Measurements from ENCODE around the gene MRPL34.

Gene MRPL34

DNA sequence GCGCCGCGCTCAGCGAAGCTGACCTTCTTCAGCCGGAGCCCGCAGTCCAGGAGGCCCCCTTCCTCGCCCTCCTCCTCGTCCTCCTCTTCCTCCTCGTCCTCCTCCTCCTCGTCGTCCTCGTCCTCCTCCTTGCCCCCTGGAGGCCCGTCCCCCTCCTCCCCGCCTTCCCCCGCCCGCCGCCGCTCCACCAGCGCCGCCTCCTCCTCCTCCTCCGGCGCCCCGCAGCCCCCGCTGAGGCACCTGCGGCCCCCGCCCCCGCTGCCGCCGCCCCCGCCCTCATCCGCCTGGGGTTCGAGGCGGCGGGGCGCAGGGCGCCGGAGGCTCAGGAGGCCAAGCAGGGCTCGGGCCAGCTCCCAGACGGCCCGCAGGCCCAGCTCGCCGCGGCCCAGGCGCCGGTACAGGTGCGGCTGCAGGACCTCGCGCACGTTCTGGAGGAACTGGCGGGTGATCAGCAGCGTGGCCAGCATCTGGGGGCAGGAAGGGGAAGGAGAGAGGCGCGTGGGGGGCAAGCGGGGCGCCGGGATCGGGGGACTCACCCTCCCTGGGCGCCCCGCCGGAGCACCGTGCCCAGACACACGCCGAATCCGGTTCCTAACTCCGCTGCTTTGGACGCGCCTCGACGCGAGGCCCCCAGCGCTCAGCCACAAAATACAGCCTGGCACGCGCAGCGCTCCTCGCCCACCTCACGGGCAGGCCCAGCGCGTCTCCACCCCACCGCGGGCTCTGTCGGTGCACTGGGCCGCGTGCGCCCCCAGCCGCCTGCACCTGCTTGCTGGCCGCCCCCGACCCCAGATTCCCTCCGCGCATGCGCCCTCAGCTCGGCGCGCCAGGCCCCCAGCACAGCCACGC is 23.1 kb downstream of the MRPL34 start:
- peak overlapping the region; percentile 36 for H3K4me3 ChIP-seq (ENCODE audit: low read length)
- no peaks in the 10 kb centered on the region for H3K36me3 ChIP-seq (ENCODE audit: control insufficient read depth, insufficient read depth, low read length)
- H3K9ac ChIP-seq (ENCODE audit: low read length), result no peak overlapping the region
- peaks cover 10% of the 10 kb centered on the region for H3K27me3 ChIP-seq (ENCODE audit: control insufficient read depth, insufficient read depth, low read length)
- H3K27ac ChIP-seq (ENCODE audit: low read depth, low read length), result no peak overlapping the region
- H3K4me1 ChIP-seq (ENCODE audit: control insufficient read depth, insufficient read depth, low read length), result peaks cover 3% of the 10 kb centered on the region

GRCh38 chr19:17329366-17330261 is 23.9 kb downstream of the MRPL34 start:
- H3K36me3 ChIP-seq (ENCODE audit: control insufficient read depth, insufficient read depth, low read length), result no peaks in the 10 kb centered on the region
- peaks cover 10% of the 10 kb centered on the region for H3K27me3 ChIP-seq (ENCODE audit: control insufficient read depth, insufficient read depth, low read length)
- H3K4me1 ChIP-seq (ENCODE audit: control insufficient read depth, insufficient read depth, low read length), result peaks cover 3% of the 10 kb centered on the region
- no peak overlapping the region for H3K9ac ChIP-seq (ENCODE audit: low read length)
- no peak overlapping the region for H3K27ac ChIP-seq (ENCODE audit: low read depth, low read length)
- H3K4me3 ChIP-seq (ENCODE audit: low read length), result no peak overlapping the region

DNA sequence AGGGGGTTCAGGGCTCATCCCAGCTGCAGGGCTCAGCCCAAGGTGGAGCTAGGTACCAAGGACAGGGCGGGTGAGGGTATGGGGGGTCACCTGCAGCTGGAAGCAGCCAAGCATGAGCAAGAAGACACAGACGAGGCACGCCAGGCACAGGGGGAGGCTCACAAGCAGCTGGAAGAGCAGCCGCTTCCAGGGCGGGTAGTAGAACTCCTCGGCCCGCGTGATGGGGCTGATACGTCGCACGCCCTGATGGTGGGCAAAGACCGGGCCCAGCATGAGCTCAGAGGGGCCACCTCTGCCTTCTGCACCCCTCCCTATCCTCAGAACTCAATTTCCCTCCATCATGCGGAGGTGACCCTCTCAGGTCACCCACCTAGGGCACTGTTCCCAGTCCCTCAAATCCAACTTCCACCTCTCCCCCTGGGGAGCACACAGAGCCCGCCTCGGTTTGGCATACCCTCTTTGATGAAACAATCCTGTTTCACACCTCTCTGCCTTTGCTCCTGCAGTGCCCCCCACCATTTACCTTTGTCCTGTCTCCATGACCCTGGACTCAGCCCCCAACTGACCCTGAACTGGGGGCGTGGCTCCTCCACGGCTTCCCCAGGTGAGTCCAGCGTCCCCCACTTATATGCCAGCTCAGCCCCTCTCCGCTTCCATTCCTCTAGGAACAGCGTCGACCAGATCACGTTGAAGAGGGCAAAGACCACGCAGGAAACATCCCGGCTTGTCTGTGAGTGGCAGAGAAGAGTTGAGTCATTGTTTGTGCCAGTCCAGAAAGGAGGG is 24.8 kb downstream of the MRPL34 start:
- peaks cover 10% of the 10 kb centered on the region for H3K27me3 ChIP-seq (ENCODE audit: control insufficient read depth, insufficient read depth, low read length)
- H3K9ac ChIP-seq (ENCODE audit: low read length), result no peak overlapping the region
- no peak overlapping the region for H3K4me3 ChIP-seq (ENCODE audit: low read length)
- no peak overlapping the region for H3K27ac ChIP-seq (ENCODE audit: low read depth, low read length)
- no peaks in the 10 kb centered on the region for H3K36me3 ChIP-seq (ENCODE audit: control insufficient read depth, insufficient read depth, low read length)
- peaks cover 8% of the 10 kb centered on the region for H3K4me1 ChIP-seq (ENCODE audit: control insufficient read depth, insufficient read depth, low read length)

- Histone ChIP-seq H3K4me3 (ENCODE audit: low read length) (no peak overlapping the region), H3K9ac (ENCODE audit: low read length) (no peak overlapping the region), H3K27ac (ENCODE audit: low read depth, low read length) (no peak overlapping the region), H3K27me3 (ENCODE audit: control insufficient read depth, insufficient read depth, low read length) (peaks cover 10% of the 10 kb centered on the region), H3K4me1 (ENCODE audit: control insufficient read depth, insufficient read depth, low read length) (peaks cover 8% of the 10 kb centered on the region), H3K36me3 (ENCODE audit: control insufficient read depth, insufficient read depth, low read length) (no peaks in the 10 kb centered on the region)
Measured at GRCh38 chr19:17331045-17331558, 25.4 kb downstream of the MRPL34 start.

GRCh38 chr19:17332360-17332676 is 26.6 kb downstream of the MRPL34 start:
- H3K4me1 ChIP-seq (ENCODE audit: control insufficient read depth, insufficient read depth, low read length), result peaks cover 8% of the 10 kb centered on the region
- H3K36me3 ChIP-seq (ENCODE audit: control insufficient read depth, insufficient read depth, low read length), result no peaks in the 10 kb centered on the region
- no peak overlapping the region for H3K27ac ChIP-seq (ENCODE audit: low read depth, low read length)
- H3K9ac ChIP-seq (ENCODE audit: low read length), result no peak overlapping the region
- peaks cover 10% of the 10 kb centered on the region for H3K27me3 ChIP-seq (ENCODE audit: control insufficient read depth, insufficient read depth, low read length)
- no peak overlapping the region for H3K4me3 ChIP-seq (ENCODE audit: low read length)

DNA sequence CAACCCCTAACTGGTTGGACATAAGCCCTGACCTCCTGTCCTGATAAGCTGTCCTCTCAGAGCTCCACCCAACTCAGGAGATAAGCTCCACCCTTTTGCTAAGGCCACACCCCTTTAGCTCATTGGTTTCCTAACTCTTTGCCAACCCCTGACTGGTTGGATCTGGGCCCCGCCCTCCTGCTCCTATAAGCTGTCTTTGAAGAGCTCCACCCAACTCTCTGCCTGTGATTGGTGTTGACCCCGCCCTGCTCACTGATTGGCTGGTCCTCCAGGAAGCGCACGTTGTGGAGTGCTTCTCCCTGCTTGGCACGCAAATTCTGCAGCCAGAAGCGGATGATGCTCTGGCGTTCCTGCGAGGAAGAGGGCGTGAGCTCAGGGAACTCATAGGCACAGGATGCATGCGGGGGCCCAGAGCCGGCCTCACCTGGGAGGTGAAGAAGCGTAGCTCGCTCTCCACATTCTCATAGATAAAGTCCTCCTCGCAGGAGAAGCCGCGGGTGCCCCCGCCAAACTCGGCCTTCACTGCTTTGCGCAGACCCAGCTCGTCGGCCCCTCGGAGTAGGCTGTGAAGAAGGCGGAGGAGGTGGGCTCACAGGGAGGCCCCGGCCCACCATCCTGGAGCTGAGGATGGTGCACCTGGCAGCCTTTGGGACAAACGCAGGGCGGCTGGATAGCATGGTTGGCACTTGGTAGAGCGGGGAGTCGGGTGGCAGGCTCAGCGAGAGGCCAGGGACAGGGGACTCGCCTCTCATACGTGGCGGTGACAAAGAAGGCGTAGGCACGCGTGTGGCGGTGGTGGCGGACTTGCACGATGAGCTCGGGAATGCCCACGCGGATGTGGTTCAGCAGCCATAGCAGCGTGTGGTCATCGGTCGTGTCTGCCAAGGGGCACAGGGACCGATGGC is 27.3 kb downstream of the MRPL34 start:
- no peak overlapping the region for H3K27ac ChIP-seq (ENCODE audit: low read depth, low read length)
- no peaks in the 10 kb centered on the region for H3K36me3 ChIP-seq (ENCODE audit: control insufficient read depth, insufficient read depth, low read length)
- H3K4me1 ChIP-seq (ENCODE audit: control insufficient read depth, insufficient read depth, low read length), result peaks cover 11% of the 10 kb centered on the region
- no peak overlapping the region for H3K4me3 ChIP-seq (ENCODE audit: low read length)
- H3K27me3 ChIP-seq (ENCODE audit: control insufficient read depth, insufficient read depth, low read length), result peaks cover 10% of the 10 kb centered on the region
- no peak overlapping the region for H3K9ac ChIP-seq (ENCODE audit: low read length)

DNA sequence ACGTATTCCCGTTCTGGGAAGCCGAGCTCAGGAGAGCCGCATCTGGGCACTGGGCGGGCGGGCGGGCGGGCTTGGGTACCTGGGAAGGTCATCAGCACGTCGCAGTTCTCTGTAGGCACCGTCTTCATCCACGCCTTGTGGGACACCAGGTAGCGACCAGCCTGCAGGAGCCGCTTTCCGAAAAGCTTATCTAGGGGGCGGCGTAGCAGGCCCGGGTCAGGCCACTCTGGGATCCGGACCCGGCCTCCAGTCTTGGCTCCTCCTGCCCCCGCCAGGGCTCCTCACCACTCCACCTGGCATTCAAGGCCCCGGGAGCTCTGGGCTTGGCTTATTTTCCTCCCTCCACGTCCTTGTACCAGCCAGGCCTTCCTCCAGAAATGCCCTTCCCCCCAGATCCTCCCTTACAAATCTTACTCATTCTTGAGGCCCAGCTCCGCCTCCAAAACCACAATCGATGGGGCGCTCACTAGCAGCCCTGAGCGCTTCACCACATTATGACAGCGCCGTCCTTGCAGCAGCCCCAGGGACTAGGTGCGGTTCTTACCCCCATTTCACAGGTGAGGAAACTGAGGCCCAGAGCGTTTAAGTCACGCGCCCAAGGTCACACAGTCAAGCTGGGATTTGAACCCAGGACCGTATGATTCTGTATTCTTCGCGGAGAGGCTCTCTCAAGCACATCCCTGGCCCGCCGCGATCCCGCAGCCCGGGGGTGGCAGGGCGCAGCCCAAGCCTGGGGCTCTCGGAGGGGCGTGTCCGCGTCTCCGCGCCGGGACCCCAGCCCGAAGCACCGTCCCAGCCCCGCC is 28.1 kb downstream of the MRPL34 start:
- no peak overlapping the region for H3K27ac ChIP-seq (ENCODE audit: low read depth, low read length)
- no peaks in the 10 kb centered on the region for H3K36me3 ChIP-seq (ENCODE audit: control insufficient read depth, insufficient read depth, low read length)
- H3K9ac ChIP-seq (ENCODE audit: low read length), result no peak overlapping the region
- H3K4me1 ChIP-seq (ENCODE audit: control insufficient read depth, insufficient read depth, low read length), result peaks cover 12% of the 10 kb centered on the region
- H3K27me3 ChIP-seq (ENCODE audit: control insufficient read depth, insufficient read depth, low read length), result peaks cover 10% of the 10 kb centered on the region
- peak overlapping the region; percentile 79 for H3K4me3 ChIP-seq (ENCODE audit: low read length)

- H3K36me3 ChIP-seq (ENCODE audit: control insufficient read depth, insufficient read depth, low read length), result no peaks in the 10 kb centered on the region
- H3K27ac ChIP-seq (ENCODE audit: low read depth, low read length), result no peak within 1 kb of the TSS
- H3K4me3 ChIP-seq (ENCODE audit: low read length), result peak within 1 kb of the TSS; percentile 79
- H3K27me3 ChIP-seq (ENCODE audit: control insufficient read depth, insufficient read depth, low read length), result peaks cover 3% of the 10 kb centered on the region
- no peak within 1 kb of the TSS for H3K9ac ChIP-seq (ENCODE audit: low read length)
- peaks cover 12% of the 10 kb centered on the region for H3K4me1 ChIP-seq (ENCODE audit: control insufficient read depth, insufficient read depth, low read length)
Measured at GRCh38 chr19:17334414-17335409, 29.0 kb downstream of the MRPL34 start, which contains the start of gene ANO8. ANO8 (minus strand) TSS chr19:17334855; CDS start chr19:17334670, 185 bp downstream.

- Histone ChIP-seq H3K9ac (ENCODE audit: low read length) (no peak overlapping the region), H3K27ac (ENCODE audit: low read depth, low read length) (no peak overlapping the region), H3K4me1 (ENCODE audit: control insufficient read depth, insufficient read depth, low read length) (peaks cover 12% of the 10 kb centered on the region), H3K4me3 (ENCODE audit: low read length) (peak overlapping the region; percentile 79), H3K36me3 (ENCODE audit: control insufficient read depth, insufficient read depth, low read length) (no peaks in the 10 kb centered on the region), H3K27me3 (ENCODE audit: control insufficient read depth, insufficient read depth, low read length) (no peaks in the 10 kb centered on the region)
Measured at GRCh38 chr19:17335575-17335974, 29.9 kb downstream of the MRPL34 start.
